CD4-positive, alpha-beta T cell treated with Interferon gamma for 1 hour (primary cell): ENCODE data around the gene P4HB.

Experiments
- DNase-seq: peaks from one replicate; pipeline ENCODE4 v3.0.0-alpha.2; 2020

The P4HB gene

GRCh38 chr17:81895400-81895799 is 35.1 kb upstream of the P4HB start:
- DNase-seq = no peak

GRCh38 chr17:81891303-81891552 is 30.9 kb upstream of the P4HB start:
- DNase-seq = no peak

DNA sequence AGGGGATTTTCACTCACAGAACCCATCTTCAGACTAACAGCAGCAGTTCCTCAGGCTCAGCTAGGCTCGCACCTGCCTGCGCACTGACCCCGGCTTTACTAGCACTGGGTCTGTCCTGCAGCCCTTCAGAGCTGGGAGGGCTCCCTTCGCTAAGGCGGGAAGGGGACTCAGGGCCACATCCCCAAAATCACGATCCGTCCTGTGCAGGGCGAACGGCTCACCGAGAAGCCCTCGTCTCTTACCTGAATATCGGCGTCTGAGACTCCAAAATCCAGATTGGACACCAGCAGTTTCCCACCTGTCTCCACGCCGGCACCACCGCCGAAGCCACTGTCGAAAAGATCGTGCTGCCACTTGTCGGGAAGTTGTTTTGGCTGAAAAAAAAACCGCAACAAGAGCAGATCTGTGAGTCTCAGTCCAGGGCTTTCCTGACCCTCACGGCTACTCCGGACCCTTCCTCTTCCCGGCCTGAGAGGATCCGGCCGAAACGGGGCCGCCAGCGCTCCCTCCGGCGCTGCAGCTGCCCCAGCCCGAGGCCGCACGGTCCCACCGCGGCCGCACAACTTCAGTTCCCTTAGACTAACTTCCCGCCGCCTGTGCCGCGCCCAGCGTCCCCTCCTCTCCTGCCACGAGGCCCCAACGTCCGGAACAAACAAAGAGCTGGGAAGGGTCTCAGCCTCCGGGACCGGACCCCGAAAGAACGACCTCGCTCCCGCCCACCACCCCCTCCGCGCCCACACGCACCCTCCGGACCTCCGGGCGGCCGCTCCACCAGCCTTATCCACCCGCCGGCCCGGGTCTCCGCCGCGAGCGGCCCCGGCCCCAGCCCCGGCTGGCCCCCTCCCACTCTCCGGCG is 30.3 kb upstream of the P4HB start:
- DNase-seq = no peak

- no peak for DNase-seq
Observed at GRCh38 chr17:81889602-81890001, 29.3 kb upstream of the P4HB start.

- DNase-seq = no peak
Observed at GRCh38 chr17:81888988-81889595, 28.8 kb upstream of the P4HB start.

DNA sequence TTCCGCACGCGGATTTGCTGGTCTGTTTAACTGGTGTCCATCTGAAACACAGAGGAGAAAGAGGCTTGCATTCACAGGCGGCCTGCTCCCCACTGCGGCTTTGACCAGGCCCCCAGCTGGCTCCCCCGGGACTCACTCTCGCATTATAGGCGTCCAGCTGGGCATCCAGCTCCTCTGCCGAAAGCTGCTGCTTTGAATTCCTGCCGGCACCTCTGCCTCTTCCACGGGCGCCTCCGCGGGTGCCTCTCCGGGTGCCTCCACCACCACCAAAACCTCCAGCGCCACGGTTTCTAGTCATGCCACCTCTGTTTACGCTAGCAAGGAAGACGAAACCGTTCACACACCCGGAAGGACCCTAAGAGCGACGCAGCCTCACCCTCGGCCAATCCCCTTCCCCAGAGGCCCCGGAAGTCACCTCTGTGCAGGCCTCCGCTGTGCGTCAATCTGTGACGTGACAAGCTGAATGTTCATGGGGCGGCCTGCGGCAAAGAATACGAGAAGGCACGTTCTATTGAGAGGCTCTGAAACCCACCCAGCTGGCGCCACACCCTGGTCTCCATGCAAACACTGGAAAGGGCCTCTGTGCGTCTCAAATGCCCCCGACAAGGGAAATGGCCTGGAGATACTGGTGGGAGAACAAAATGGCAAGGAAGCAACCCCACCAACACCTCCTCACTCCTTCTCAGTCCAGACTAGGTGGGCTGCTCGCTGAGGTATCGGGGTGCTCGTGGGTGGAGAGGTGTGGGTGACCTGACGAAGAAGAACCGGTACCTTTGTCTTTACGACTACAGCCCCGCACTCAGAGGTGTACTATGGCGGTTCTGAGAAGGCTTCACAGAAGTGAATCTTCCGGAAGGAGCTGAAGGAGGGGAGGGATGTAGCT is 28.0 kb upstream of the P4HB start:
- no peak for DNase-seq

DNA sequence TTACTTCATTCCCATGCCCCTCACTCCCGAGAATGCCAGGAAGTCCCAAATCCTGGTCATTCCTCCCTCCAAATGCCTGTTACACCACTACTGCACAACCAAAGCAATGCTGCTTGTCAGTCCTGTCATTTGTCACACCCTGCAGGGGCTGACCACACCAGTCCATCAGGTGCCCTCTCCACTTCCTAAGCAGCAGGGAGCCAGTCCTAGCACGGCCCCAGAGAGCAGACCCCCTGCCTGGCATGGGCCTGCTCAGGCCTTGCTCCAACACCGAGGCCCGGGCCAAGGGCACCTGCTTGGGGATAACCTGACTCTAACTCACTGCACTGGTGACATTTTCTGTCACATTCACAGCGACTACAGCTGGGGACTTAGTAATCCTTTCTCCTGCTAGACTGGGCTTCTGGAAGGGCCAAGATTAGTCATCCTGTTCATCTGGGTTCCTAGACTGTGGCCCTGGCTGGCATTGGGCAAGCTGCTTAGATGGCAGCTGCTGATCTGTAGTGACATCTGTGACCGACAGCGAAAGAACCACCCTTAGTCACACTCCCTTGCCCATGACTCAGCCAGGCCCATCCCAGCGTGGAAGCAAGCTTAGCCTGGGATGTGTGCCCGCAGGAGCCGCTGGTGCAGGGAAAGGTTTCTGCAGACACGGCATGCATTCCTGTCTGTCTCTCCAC is 25.7 kb upstream of the P4HB start:
- DNase-seq = no peak

DNA sequence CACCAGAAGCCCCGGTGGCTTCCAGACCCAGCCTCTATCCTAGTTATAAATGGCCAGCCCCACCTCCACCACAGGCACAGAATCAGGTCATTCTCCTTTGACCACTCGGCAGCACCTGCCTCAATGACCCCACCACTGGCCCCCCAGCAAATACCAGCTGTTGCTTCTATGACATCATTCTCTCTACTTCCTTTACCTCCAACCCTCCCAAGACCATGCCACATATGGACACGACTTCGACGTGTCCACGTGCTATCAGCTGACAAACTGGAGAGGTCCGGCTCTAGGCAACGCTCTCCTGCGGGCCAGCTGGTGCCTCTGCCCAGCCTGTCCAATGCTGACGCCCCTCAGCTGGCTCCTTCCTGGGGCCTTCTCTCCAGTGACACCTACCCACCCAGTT is 25.1 kb upstream of the P4HB start:
- DNase-seq = no peak

- no peak for DNase-seq
Observed at GRCh38 chr17:81884968-81885367, 24.6 kb upstream of the P4HB start.

DNA sequence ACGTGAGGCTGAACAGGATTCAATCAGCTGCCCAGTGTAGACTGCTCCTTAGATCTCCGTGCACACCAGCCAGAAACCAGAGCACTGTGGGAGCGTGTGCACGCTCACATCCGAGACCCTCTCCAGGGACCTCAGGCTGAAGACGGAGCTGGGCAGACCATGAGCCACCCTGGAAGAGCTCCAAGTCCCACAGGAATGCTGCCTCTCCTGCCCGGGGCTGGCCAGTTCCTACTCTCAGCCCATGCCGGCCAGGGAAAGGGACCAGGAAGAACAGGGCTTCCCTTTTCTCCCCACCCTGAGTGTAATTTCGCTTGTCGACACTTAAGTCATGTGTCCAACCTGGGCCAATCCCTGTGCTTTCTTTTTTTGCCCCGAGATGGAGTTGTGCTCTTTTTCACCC is 24.2 kb upstream of the P4HB start:
- DNase-seq = no peak

- DNase-seq = no peak
Observed at GRCh38 chr17:81879121-81879520, 18.8 kb upstream of the P4HB start.

DNA sequence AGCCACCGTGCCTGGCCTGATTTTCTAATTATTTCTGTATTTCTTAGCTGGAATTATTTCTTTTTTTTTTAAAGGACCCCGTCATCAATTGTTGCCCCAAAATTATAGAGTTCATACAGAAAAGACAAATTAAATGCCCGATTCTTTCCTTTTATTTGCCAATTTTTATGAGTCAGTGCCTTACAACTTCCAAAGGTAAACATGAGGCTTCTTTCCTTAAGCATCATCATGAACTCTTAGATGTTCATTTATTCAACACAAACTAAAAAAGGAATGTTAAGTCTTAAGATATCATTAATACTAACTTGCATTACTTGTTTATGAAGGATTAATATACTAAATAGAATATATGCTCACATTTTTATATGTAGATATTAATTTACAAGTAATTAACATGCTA is 18.0 kb upstream of the P4HB start:
- DNase-seq = no peak

DNA sequence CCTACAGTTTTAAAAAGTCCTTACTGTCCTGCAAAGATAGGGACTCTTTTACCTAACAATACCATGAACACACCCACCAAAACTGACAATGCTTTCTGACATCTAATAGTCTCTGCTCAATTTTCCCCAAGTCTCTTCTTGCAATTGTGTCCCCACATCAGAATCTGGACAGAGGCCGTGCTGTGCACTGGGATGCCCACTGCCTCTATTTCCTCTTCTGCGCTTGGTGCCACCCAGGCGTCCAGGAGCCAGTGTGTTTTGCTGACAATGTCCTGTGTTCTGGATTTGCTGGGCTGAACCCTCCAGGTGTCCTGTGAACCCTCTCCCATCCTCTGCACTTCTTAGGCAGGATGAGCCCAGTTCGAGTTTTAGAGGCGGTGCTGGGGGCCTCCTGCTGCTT is 17.2 kb upstream of the P4HB start:
- no peak for DNase-seq

DNA sequence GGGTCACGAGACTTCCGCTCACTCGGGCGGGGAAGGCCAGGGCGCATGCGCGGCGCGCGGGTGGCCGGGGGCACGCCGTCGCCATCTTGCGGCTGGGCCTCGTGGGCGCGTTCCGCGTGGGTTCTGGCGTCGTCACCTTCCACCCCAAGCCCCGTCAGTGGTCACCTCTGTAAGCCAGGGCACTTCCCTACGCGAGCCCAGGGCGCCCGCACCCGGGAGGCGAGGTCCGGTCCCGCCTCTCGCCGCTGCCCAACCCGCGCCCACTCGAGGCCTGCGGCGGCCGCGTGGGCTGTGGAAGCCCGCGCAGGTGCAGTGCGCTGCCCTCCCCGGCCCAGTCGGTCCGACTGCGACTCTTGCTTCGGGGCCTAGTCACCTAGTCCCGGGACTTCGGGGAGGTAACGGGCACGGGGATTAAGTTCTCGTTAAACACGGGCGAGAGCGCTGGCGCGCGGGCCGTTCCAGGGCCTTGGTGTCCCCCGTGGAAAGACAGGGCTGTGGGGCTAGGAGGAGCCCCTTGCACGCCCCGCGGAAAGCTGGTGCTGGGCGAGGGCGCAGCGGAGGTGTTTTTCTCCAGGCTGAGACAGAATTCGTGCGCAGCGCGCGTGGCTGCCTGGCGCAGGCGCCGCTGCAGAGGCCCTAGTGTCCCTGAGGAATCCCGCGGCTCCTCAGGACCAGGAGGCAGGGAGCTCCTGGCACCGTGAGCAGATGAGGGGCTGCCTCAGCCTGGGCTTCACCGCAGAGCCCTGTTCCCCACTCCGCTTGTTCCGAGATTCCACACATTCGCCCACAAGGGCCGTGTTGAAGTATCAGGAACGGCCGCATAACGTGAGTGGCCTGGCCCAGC is 11.3 kb upstream of the P4HB start:
- peak; percentile 94 for DNase-seq

- DNase-seq = no peak
Observed at GRCh38 chr17:81870981-81871386, 10.6 kb upstream of the P4HB start, which contains the start of gene ARHGDIA. Gene ARHGDIA, minus strand, starts transcription at chr17:81871337. Its CDS starts 1,407 bp downstream, at chr17:81869930.

DNA sequence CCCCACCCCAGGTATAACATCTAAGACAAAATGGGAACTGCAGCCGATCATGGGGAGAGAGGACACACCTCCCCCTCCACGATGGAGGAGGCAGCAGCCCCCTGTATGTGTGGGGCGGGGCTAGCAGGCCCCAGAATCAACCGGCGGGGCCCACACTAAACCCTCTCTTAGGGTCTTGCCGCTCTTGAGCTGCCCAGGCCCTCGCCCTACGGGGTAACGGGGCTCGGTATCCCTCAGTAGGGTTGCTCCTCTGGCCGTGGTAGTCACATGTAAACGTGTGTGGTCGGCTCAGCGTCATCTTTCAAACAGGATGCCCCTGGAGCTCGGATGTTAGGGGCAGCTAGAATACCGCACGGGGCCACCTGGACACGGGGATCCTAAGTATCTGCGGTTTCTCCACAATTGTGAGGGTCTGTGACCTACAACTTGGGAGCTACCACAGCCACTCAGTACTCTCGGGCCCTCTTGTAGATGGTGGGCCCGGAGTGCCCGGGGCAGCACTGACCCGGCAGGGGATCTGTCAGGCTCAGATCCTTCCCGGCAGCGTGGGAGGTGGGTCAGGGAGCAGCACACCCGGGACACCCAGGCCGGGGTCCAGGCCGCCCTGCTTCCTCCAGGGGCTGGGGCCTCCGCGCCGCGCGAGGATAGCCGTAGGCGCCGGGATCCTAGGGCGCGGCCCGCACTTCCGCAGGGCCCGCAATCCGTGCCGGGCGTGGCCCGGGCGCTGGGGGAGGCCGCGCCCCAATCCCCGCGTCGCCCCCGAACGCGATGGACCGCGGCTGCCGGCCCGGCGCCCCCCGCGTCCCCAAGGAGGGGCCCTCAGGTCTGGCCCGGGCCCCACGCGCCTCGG is 10.0 kb upstream of the P4HB start:
- DNase-seq = peak; percentile 48

DNA sequence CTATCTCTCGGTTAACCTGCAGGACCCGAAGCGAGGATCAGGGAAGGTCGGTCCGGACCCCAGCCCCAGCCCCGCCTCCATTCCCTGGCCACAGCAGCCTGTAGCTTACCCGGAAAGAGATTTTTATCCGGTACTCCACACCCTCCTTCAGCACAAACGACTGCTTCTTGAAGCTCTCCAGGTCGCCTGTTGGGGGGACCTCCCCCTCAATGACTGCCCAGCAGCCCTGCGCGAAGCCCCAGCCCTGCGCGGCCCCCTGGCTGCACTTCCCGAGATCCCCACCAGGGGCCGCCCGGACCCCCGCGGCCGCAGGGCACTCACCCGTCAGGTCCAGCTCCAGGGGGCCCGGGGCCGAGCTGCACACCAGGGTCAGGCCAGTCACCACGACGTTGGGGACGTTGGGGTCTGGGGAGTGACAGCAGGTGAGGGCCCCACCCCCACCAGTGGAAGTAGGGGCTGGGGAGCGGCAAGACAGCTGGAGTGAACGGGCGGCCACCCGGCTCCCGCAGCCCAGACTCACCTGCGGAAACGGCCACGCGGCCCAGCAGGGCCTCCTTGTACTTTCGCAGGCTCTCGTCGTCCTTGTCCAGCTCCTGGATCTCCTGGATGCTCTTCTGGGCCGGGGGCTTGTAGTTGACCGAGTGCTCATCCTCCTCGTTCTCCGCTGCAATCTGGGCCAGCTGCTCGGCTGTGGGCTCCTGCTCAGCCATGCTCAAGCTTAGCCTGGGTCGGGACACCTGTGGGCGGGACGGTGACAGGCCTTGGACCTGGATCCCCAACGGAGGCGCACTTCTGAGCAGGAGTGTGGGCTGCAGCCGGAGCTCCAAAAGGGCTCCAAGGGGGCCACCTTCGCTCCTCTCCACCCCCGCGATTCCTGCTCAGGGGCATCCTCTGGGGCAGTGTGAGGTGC is 9.1 kb upstream of the P4HB start:
- DNase-seq = no peak

- no peak for DNase-seq
Observed at GRCh38 chr17:81868674-81869220, 8.4 kb upstream of the P4HB start.

GRCh38 chr17:81867991-81868673 is 7.8 kb upstream of the P4HB start:
- DNase-seq = no peak
